Choroid plexus epithelial cell (primary cell): ENCODE measurements around the gene HSP90AB1.

ENCODE experiments used
- DNase-seq: peaks from one replicate; pipeline ENCODE4 v3.0.0-alpha.2; 2010; ENCODE audit warnings: low read depth
- H3K4me3 ChIP-seq: 2 replicates; pipeline ENCODE4 v1.5.1; 2011; ENCODE audit warnings: low read depth, mild to moderate bottlenecking, control low read depth, low read length, moderate library complexity
- CTCF ChIP-seq: conservative IDR thresholded peaks from 2 replicates; pipeline ENCODE4 v1.5.1; 2011; ENCODE audit warnings: low read depth, mild to moderate bottlenecking, control low read depth, inconsistent platforms, low read length, moderate library complexity

Gene HSP90AB1

DNA sequence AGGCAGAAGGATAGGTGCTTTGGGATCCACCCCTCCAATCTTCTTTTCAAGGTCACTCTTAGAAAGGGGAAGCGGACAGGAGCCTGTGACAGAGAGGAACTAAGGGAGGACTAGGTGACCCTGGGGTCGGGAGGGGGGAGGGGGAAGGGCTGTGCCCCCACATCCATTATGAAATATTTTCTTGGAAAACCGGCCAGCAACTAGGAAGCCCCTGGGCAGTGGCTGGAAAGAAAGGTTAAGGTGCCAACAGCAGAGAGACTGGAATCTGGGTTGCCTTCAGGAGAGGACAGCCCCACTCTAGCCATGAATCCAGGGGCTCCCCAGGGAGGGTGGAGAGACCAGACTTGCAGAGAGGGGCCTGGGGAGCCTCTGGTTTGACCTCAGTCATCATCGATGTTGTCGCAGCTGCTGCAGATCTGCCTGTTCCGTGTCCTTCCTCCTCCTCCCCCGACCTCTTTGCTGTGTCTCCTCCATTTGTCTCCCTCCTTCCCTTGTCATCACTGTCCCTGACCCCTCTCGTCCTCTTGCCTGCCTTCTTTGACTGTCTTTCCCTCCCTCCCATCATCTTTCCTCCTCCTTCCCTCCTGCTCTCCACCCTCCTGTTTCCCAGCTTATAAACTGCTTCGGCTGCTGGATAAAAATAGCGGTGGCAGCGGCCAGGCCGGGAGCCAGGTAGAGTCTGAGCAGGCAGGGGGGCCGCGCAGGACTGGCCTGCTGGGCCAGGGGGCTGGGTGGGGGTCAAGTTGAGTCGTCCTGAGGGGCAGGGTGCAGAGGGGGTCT is 20.3 kb upstream of the HSP90AB1 start:
- DNase-seq, result no peak
- no peak overlapping the region for H3K4me3 ChIP-seq
- TF ChIP-seq CTCF, result no peak

GRCh38 chr6:44227148-44227793 is 19.6 kb upstream of the HSP90AB1 start:
- H3K4me3 ChIP-seq, result no peak overlapping the region
- no peak for TF ChIP-seq CTCF
- no peak for DNase-seq

- no peak for TF ChIP-seq CTCF
- DNase-seq, result no peak
- no peak overlapping the region for H3K4me3 ChIP-seq
Observed at GRCh38 chr6:44228031-44228430, 18.9 kb upstream of the HSP90AB1 start.

DNA sequence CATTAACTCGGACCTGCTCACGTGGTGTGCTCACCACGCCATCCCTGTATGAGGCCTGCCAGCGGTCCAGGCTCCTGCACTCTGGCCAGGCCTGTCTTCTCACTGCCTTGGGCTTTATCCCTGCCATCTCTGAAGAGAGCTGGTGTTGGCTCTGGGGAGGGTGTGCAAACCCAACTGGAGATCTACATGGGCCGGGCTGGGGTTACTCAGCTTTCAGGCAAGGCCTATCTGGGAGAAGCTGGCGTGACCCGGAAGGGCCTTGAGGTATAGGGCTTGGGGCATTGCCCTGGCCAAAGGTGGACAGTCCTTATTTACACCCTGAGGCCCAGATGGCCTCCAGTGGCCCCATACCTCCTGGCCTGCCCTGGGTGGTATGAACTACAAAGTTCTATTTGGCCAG is 18.5 kb upstream of the HSP90AB1 start:
- no peak for TF ChIP-seq CTCF
- H3K4me3 ChIP-seq, result no peak overlapping the region
- no peak for DNase-seq

DNA sequence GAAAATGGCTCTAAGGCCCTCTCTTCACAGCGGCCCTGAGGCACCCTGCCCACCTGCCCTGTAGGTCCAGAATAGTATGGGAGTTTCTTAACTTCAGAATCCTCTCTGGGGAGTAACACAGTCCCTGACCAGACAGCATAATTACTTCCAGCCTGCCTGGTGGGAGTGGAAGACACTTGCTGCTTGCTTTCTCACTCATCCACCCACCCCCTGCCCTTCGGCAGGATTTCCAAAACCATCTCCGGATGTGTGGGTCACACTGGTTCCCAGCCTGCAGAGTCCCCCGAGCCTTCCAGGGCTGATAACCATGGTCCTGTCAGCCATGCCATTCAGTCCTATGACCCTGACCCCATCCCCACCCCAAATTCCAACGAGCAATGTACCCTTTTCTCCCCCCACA is 18.1 kb upstream of the HSP90AB1 start:
- TF ChIP-seq CTCF, result no peak
- no peak for DNase-seq
- H3K4me3 ChIP-seq, result no peak overlapping the region

DNA sequence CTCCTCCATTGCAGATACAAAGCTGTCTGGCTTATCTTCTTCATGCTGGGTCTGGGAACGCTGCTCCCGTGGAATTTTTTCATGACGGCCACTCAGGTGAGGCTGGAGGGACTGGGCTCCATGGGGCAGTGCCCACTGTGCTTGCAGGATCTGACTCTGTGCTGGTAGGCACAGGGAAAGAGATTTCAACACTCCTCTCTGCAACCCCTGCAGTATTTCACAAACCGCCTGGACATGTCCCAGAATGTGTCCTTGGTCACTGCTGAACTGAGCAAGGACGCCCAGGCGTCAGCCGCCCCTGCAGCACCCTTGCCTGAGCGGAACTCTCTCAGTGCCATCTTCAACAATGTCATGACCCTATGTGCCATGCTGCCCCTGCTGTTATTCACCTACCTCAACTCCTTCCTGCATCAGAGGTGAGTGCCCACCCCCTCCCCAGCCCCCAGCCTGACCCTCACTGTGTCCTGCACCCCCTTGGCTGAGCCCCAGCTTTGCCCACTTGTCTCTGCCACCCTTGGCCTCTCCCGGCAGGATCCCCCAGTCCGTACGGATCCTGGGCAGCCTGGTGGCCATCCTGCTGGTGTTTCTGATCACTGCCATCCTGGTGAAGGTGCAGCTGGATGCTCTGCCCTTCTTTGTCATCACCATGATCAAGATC is 17.4 kb upstream of the HSP90AB1 start:
- no peak for DNase-seq
- H3K4me3 ChIP-seq, result no peak overlapping the region
- TF ChIP-seq CTCF, result no peak
